ENCODE results near the gene ZBTB8B. TPM values are rescaled to one million over a fixed set of nuclear protein-coding genes. Genes with fewer than 3 reads are reported as not detected.

The ZBTB8B gene
- total RNA-seq, 4 donors from 2014 or later: under 0.01 TPM; not detected in 3

DNA sequence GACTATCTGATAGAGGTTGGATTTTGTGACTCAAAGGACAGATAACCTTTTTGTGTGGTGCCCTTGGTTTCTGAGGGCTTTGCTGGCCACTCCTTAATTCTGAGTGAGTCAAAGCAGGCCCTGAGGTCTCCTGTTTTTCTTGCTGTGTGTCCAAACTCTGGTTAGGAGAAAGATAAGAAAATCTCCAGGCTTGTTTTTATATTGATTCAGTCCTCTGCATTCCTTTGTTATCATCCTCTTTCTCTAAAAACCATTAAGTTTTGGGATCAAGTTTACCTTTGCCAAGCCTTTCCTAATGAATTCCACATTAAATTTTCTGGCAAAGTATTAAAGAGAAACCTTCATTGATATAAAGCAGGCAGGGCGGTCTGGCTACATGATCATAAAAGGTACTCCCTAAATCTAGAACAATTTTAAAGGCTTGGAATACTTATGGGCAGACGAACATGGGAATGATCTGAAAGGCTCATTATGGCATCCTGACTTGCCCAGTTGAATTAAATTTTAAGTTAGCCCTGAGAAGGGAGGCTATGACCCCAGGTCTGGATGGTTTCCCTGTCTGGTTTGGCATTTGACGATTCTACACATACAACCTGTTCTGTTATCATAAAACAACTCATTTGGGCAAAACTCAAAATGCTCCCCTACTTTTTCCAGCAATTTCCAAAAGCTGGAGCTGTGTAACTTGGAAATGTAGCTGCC is 20.8 kb downstream of the ZBTB8B start:
- Histone ChIP-seq H3K4me1 (no peaks in the 10 kb centered on the region), H3K4me3 (replicated peaks in 1 of 3) (no peak overlapping the region), H3K9me3 (no peaks in the 10 kb centered on the region), H3K27me3 (no peaks in the 10 kb centered on the region), H3K36me3 (no peaks in the 10 kb centered on the region), H3K27ac (no peak overlapping the region)
- intact Hi-C loops (cut with DNase I): no loop called here
- WGBS, 2 donors: 84 to 85% methylated on average over 3 of the region's 3 CpGs
- no peak for DNase-seq
- no peak for TF ChIP-seq CTCF (IDR thresholded peaks at IDR 0.05)
- no peak for TF ChIP-seq POLR2A (IDR thresholded peaks at IDR 0.05)

GRCh38 chr1:32486463-32487113 is 21.7 kb downstream of the ZBTB8B start:
- Histone ChIP-seq H3K4me1 (no peaks in the 10 kb centered on the region), H3K27ac (no peak overlapping the region), H3K36me3 (no peaks in the 10 kb centered on the region), H3K9me3 (no peaks in the 10 kb centered on the region), H3K27me3 (no peaks in the 10 kb centered on the region), H3K4me3 (replicated peaks in 1 of 3) (no peak overlapping the region)
- WGBS, 2 donors: 92 to 93% methylated on average over 7 of the region's 7 CpGs
- intact Hi-C loops (cut with DNase I): no loop called here
- TF ChIP-seq CTCF (IDR thresholded peaks at IDR 0.05) (no peak), POLR2A (IDR thresholded peaks at IDR 0.05) (no peak)
- DNase-seq: no peak

GRCh38 chr1:32487182-32487581 is 22.3 kb downstream of the ZBTB8B start:
- no peaks in the 10 kb centered on the region for H3K27me3 ChIP-seq
- no peak overlapping the region for H3K27ac ChIP-seq
- H3K4me3 ChIP-seq (replicated peaks in 1 of 3): no peak overlapping the region
- H3K4me1 ChIP-seq: no peaks in the 10 kb centered on the region
- H3K9me3 ChIP-seq: no peaks in the 10 kb centered on the region
- TF ChIP-seq CTCF (IDR thresholded peaks at IDR 0.05): no peak
- H3K36me3 ChIP-seq: no peaks in the 10 kb centered on the region
- no peak for DNase-seq
- 95% methylated on average over 5 of the region's 5 CpGs for WGBS, 2 donors
- intact Hi-C loops (cut with DNase I): no loop called here

DNA sequence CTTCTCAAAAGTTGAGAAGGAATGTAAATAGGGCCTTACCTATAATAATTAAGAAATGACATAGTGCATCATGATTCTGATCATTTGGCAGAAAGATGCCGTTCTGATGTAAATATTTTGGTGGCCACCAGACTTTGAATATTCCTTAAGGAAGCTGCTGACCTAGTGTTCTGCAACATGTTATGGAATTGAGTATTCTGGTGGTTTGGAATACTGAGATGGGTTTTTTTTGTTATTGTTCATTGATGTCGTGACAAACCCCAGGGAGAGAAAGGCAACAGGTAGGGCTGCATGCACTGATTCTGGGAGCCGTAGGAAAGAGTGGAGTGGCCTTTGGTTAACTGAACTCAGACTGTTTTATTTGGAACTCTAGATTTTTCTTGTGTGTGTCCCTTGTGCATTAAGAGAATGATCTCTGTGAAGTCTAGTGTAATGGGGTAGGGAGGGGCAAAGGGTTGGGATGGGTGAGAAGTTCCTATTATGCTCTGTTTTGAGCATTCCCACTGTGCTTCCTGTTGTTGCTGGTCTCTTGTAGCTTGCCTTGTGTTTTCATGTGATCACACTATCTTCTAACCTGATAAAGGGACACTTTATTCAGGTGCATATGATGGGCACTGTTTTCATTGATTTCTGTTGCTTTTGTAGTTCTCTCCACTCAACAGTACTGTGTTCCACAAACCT is 25.0 kb downstream of the ZBTB8B start:
- TF ChIP-seq CTCF (IDR thresholded peaks at IDR 0.05): no peak
- no peak for TF ChIP-seq POLR2A (IDR thresholded peaks at IDR 0.05)
- Histone ChIP-seq H3K4me1 (no peaks in the 10 kb centered on the region), H3K27me3 (no peaks in the 10 kb centered on the region), H3K4me3 (replicated peaks in 1 of 3) (no peak overlapping the region), H3K27ac (no peak overlapping the region), H3K36me3 (no peaks in the 10 kb centered on the region), H3K9me3 (no peaks in the 10 kb centered on the region)
- 93 to 94% methylated on average over 3 of the region's 3 CpGs for WGBS, 2 donors
- DNase-seq: no peak
- intact Hi-C loops (cut with DNase I): no loop called here

GRCh38 chr1:32491386-32491785 is 26.5 kb downstream of the ZBTB8B start:
- no peaks in the 10 kb centered on the region for H3K36me3 ChIP-seq
- peaks cover 0 to 8% of the 10 kb centered on the region in 2 donors for H3K4me1 ChIP-seq
- H3K9me3 ChIP-seq: no peaks in the 10 kb centered on the region
- no peak for DNase-seq
- intact Hi-C loops (cut with DNase I): no loop called here
- no peaks in the 10 kb centered on the region for H3K27me3 ChIP-seq
- no peak for TF ChIP-seq POLR2A (IDR thresholded peaks at IDR 0.05)
- no peak for TF ChIP-seq CTCF (IDR thresholded peaks at IDR 0.05)
- H3K4me3 ChIP-seq (replicated peaks in 1 of 3): no peak overlapping the region
- H3K27ac ChIP-seq: no peak overlapping the region
- 91 to 100% methylated on average over 2 of the region's 2 CpGs for WGBS, 2 donors

All from thyroid gland (tissue), 4 donors.